HCT116 (cell line): ENCODE results near the gene RNF150. TPM values are rescaled to one million over a fixed set of nuclear protein-coding genes. Genes with fewer than 3 reads are reported as not detected.

Experiments used
- ATAC-seq: fragments of 200-7000 bp; cut with Tn5 transposase; 2 replicates; pipeline ENCODE4 v1.9.1; 2020; ENCODE audit warnings: mild to moderate bottlenecking, moderate library complexity
- BruUV-seq: library from RNA; stranded (reverse); fragments of 400-500 nt; replicated peaks from 2 replicates; lab custom pipeline; 2021; lab: Mats Ljungman, UMichigan
- CTCF ChIA-PET: fragments of 300-600 bp; sonication (Branson Sonifier 250); formaldehyde crosslinking; loops from one replicate; lab custom pipeline; 2021; ENCODE audit warnings: antibody characterized with exemption; lab: Charles Lee
- POLR2A ChIA-PET: fragments of 300-600, 350-600 bp; sonication (Branson Sonifier 250); formaldehyde crosslinking; loops from one replicate; lab custom pipeline; 2021; ENCODE audit warnings: antibody characterized with exemption; lab: Charles Lee
- RAD21 ChIA-PET, 2 experiments: fragments of 300-600 bp; sonication (Branson Sonifier 250); formaldehyde crosslinking; loops; one replicate each; lab custom pipeline; 2023; ENCODE audit warnings: low total read pairs in 2 of 2; ENCODE audit not compliant: uncharacterized antibody in 2 of 2, unreplicated experiment in 2 of 2, low non-redundant PET in 1 of 2; lab: Charles Lee
- DNase-seq: peaks from one replicate; pipeline ENCODE4 v3.0.0-alpha.2; 2010; ENCODE audit warnings: low read depth, low spot score
- H2AFZ ChIP-seq: fragments of 200-600 bp; shearing (Covaris generic), sonication (generic); 2 replicates; pipeline ENCODE4 v1.6.1; 2017; ENCODE audit warnings: low read depth, mixed run types, mixed read lengths, antibody characterized with exemption, low read length; ENCODE audit not compliant: poor library complexity, severe bottlenecking
- H3K27ac ChIP-seq: 2 replicates; pipeline ENCODE4 v1.5.1; 2012; ENCODE audit warnings: low read depth, low read length
- H3K27me3 ChIP-seq: fragments of 200-600 bp; sonication (generic); 2 replicates; pipeline ENCODE4 v1.6.1; 2016; ENCODE audit warnings: mixed run types, low read length, mixed read lengths; ENCODE audit not compliant: insufficient read depth
- H3K36me3 ChIP-seq, 2 experiments: fragments of 200-500 bp in 1 of 2; fragments of 200-600 bp in 1 of 2; sonication (Bioruptor generic) in 1 of 2; sonication (generic) in 1 of 2; 2 replicates each; pipeline versions ENCODE4 v1.5.1 to v1.6.1; 2014 to 2016; ENCODE audit warnings: low read length in 2 of 2, inconsistent platforms in 1 of 2, mixed read lengths in 1 of 2, mixed run types in 1 of 2; ENCODE audit not compliant: insufficient read depth in 2 of 2, control insufficient read depth in 1 of 2
- H3K4me1 ChIP-seq, 2 experiments: fragments of 200-600 bp in 1 of 2; sonication (generic) in 1 of 2; 2 replicates each; pipeline versions ENCODE4 v1.5.1 to v1.6.1; 2012 to 2017; ENCODE audit warnings: low read length in 2 of 2, inconsistent platforms in 1 of 2, mild to moderate bottlenecking in 1 of 2, mixed read lengths in 1 of 2, mixed run types in 1 of 2, moderate library complexity in 1 of 2; ENCODE audit not compliant: insufficient read depth in 2 of 2, control insufficient read depth in 1 of 2
- H3K4me2 ChIP-seq: fragments of 200-600 bp; sonication (generic); 2 replicates; pipeline ENCODE4 v1.6.1; 2017; ENCODE audit warnings: mixed run types, low read length, mixed read lengths
- H3K4me3 ChIP-seq, 2 experiments: fragments of 200-600 bp in 1 of 2; sonication (generic) in 1 of 2; replicated peaks in 1 of 2; 2 replicates each; pipeline ENCODE4 v1.5.1; 2011 to 2016; ENCODE audit warnings: low read length in 2 of 2, control low read depth in 1 of 2, low read depth in 1 of 2, mild to moderate bottlenecking in 1 of 2, mixed read lengths in 1 of 2, mixed run types in 1 of 2
- H3K79me2 ChIP-seq: fragments of 200-600 bp; sonication (generic); 2 replicates; pipeline ENCODE4 v1.6.1; 2017; ENCODE audit warnings: mild to moderate bottlenecking, mixed run types, low read length, moderate library complexity, mixed read lengths; ENCODE audit not compliant: insufficient read depth
- H3K9ac ChIP-seq: fragments of 200-600 bp; sonication (generic); 2 replicates; pipeline ENCODE4 v1.6.1; 2016; ENCODE audit warnings: low read length, mixed read lengths
- H3K9me2 ChIP-seq: fragments of 200-600 bp; sonication (generic), shearing (Covaris generic); 2 replicates; pipeline ENCODE4 v1.6.1; 2017; ENCODE audit warnings: mixed run types, mild to moderate bottlenecking, moderate library complexity; ENCODE audit not compliant: insufficient read depth
- H3K9me3 ChIP-seq, 2 experiments: fragments of 200-500 bp in 1 of 2; fragments of 200-600 bp in 1 of 2; sonication (Bioruptor generic) in 1 of 2; sonication (generic) in 1 of 2; 2 replicates each; pipeline ENCODE4 v1.6.1; 2014 to 2017; ENCODE audit warnings: low read length in 2 of 2, mixed read lengths in 2 of 2, inconsistent platforms in 1 of 2, low read depth in 1 of 2, mild to moderate bottlenecking in 1 of 2, mixed run types in 1 of 2, moderate library complexity in 1 of 2; ENCODE audit not compliant: control insufficient read depth in 1 of 2, insufficient read depth in 1 of 2
- H4K20me1 ChIP-seq: fragments of 200-600 bp; sonication (generic), shearing (Covaris generic); 2 replicates; pipeline ENCODE4 v1.6.1; 2017; ENCODE audit warnings: mixed run types, mild to moderate bottlenecking, moderate library complexity; ENCODE audit not compliant: insufficient read depth
- ATF3 ChIP-seq: IDR thresholded peaks from 2 replicates; pipeline ENCODE4 v1.6.1; 2012
- CBX3 ChIP-seq: IDR thresholded peaks from 2 replicates; pipeline ENCODE4 v1.6.1; 2012; ENCODE audit warnings: low read depth
- CEBPB ChIP-seq: IDR thresholded peaks from 2 replicates; pipeline ENCODE4 v1.6.1; 2012; ENCODE audit warnings: low read depth
- CTCF ChIP-seq, 3 experiments: fragments of 200-600 bp in 1 of 3; sonication (generic) in 1 of 3; IDR thresholded peaks in 2 of 3; conservative IDR thresholded peaks in 1 of 3; 2 replicates each; pipeline ENCODE4 v1.5.1; 2012 to 2017; ENCODE audit warnings: low read depth in 2 of 3, low read length in 2 of 3, antibody characterized with exemption in 1 of 3, borderline replicate concordance in 1 of 3, control low read depth in 1 of 3, mild to moderate bottlenecking in 1 of 3, mixed read lengths in 1 of 3, mixed run types in 1 of 3, moderate library complexity in 1 of 3; ENCODE audit not compliant: insufficient read depth in 1 of 3
- EGR1 ChIP-seq: IDR thresholded peaks from 2 replicates; pipeline ENCODE4 v1.6.1; 2012; ENCODE audit warnings: low read depth
- ELF1 ChIP-seq: IDR thresholded peaks from 2 replicates; pipeline ENCODE4 v1.6.1; 2012; ENCODE audit warnings: low read depth, borderline replicate concordance
- EZH2phosphoT487 ChIP-seq: fragments of 200-600 bp; IDR thresholded peaks from 2 replicates; pipeline ENCODE4 v1.6.1; 2018; ENCODE audit warnings: antibody characterized with exemption, borderline replicate concordance
- FOSL1 ChIP-seq: IDR thresholded peaks from 2 replicates; pipeline ENCODE4 v1.6.1; 2012; ENCODE audit warnings: low read depth
- JUND ChIP-seq: IDR thresholded peaks from 2 replicates; pipeline ENCODE4 v1.6.1; 2012
- MAX ChIP-seq: IDR thresholded peaks from 2 replicates; pipeline ENCODE4 v1.6.1; 2012
- POLR2A ChIP-seq: IDR thresholded peaks from 2 replicates; pipeline ENCODE4 v1.7.0; 2011; ENCODE audit warnings: borderline replicate concordance; ENCODE audit not compliant: insufficient read depth, insufficient read length; ENCODE audit errors: extremely low read depth
- POLR2AphosphoS5 ChIP-seq: IDR thresholded peaks from 2 replicates; pipeline ENCODE4 v1.6.1; 2011; ENCODE audit warnings: mild to moderate bottlenecking, low read depth, low read length, moderate library complexity
- RAD21 ChIP-seq: IDR thresholded peaks from 2 replicates; pipeline ENCODE4 v1.6.1; 2012; ENCODE audit warnings: low read depth, mild to moderate bottlenecking
- SP1 ChIP-seq: IDR thresholded peaks from 2 replicates; pipeline ENCODE4 v1.6.1; 2012; ENCODE audit warnings: low read depth
- SRF ChIP-seq: IDR thresholded peaks from 2 replicates; pipeline ENCODE4 v1.6.1; 2012; ENCODE audit warnings: low read depth
- TCF7L2 ChIP-seq: IDR thresholded peaks from 2 replicates; pipeline ENCODE4 v1.7.0; 2011; ENCODE audit warnings: borderline replicate concordance, inconsistent platforms; ENCODE audit not compliant: insufficient read depth, insufficient read length; ENCODE audit errors: extremely low read depth
- YY1 ChIP-seq: IDR thresholded peaks from 2 replicates; pipeline ENCODE4 v1.6.1; 2011; ENCODE audit warnings: low read length, low read depth, moderate library complexity, mild to moderate bottlenecking; ENCODE audit not compliant: insufficient replicate concordance; ENCODE audit errors: extremely low read depth
- ZFX ChIP-seq: fragments of 450-650 bp; IDR thresholded peaks from 2 replicates; pipeline ENCODE4 v1.6.1; 2017
- intact Hi-C: fragments of 100-400 bp; cut with micrococcal nuclease; formaldehyde crosslinking; loops from 2 replicates; pipeline ENCODE4 v1.10.0; 2022
- total RNA-seq: library from RNA; stranded (reverse); gene quantifications from one replicate; pipeline ENCODE4 v1.2.1, GENCODE V29; 2021; ENCODE audit not compliant: unreplicated experiment
- TF ChIP-seq, protein P1 (sequence below): IDR thresholded peaks from 2 replicates; pipeline ENCODE4 v1.6.1; 2011; ENCODE audit warnings: mild to moderate bottlenecking, low read length, moderate library complexity; ENCODE audit not compliant: insufficient replicate concordance; ENCODE audit errors: extremely low read depth
- TF ChIP-seq, protein P2 (sequence below): IDR thresholded peaks from 2 replicates; pipeline ENCODE4 v1.6.1; 2012; ENCODE audit warnings: low read depth

Gene RNF150
- total RNA-seq, 1 experiment from 2014 or later, result 0.07 TPM

DNA sequence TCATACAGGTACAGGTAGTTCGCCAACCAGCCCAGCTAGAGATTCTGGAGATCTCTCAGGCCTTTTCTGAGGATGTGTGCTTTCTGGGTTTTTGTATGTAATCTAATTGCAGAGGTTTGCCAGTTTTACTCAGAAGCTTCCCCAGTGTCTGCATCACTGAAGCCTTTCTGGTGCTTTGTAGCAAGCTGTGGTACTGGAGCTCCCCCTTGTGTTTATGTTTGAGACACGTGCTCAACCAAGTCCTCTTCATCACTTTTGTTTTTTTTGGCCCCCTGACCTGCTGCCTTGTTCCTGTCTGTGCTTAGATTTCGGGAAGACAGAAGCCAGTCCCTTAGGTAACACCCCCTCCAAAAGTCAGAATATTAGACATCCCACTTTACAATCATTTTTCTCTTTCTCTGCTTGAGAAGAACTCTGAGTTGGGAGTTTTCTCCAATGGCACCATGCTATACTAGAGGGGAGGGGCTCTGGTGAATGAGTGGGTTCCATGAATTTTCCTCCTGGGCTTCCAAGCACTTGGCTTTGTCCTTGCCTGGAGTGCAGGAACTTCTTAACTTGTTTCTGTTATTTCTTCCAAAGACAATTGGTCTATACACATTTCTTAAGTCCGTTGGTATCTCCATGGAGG lies 248.7 kb downstream of the RNF150 start:
- H3K4me2 ChIP-seq, result no peak overlapping the region
- ATAC-seq, result peak; percentile 96
- no peaks in the 10 kb centered on the region for H3K9me3 ChIP-seq
- H3K4me3 ChIP-seq, result no peak overlapping the region
- ChIA-PET POLR2A (no interaction called here), CTCF (interaction anchor here (0.7 to 1.9 kb wide), 9 partner anchors 9 to 554 kb away, joined by 3 to 10 read pairs (median 6); no protein-coding TSS in a partner anchor), RAD21 (no interaction called here)
- peak; percentile 71 for DNase-seq
- H3K79me2 ChIP-seq, result no peaks in the 10 kb centered on the region
- BruUV-seq, result no TSS peak
- H3K27me3 ChIP-seq, result peaks cover 4% of the 10 kb centered on the region; the same call in 1 of the 2 replicates
- no peak overlapping the region for H3K9ac ChIP-seq
- H3K9me2 ChIP-seq, result no peaks in the 10 kb centered on the region
- no peaks in the 10 kb centered on the region for H3K36me3 ChIP-seq
- no peaks in the 10 kb centered on the region for H3K4me1 ChIP-seq
- H3K27ac ChIP-seq, result no peak overlapping the region
- intact Hi-C loops, result loop anchor here (1.0 kb wide), 1 partner anchor 23 kb away; no protein-coding TSS in a partner anchor
- peak overlapping the region; percentile 83 for H2AFZ ChIP-seq
- no peaks in the 10 kb centered on the region for H4K20me1 ChIP-seq
- no peak for TF ChIP-seq EZH2phosphoT487
- TF ChIP-seq ELF1, result no peak
- no peak for TF ChIP-seq POLR2A
- TF ChIP-seq ZFX, result no peak
- no peak for TF ChIP-seq FOSL1
- no peak for TF ChIP-seq TCF7L2
- TF ChIP-seq CTCF (IDR thresholded peaks at IDR 0.05 in 2 of 3, conservative IDR thresholded peaks at IDR 0.05 in 1 of 3; ENCODE audit: borderline replicate concordance in 1 of 3, insufficient read depth in 1 of 3, low read depth in 2 of 3, low read length in 2 of 3), result peak; percentile 72 to 80 (median 78)
- TF ChIP-seq, protein P1, sequence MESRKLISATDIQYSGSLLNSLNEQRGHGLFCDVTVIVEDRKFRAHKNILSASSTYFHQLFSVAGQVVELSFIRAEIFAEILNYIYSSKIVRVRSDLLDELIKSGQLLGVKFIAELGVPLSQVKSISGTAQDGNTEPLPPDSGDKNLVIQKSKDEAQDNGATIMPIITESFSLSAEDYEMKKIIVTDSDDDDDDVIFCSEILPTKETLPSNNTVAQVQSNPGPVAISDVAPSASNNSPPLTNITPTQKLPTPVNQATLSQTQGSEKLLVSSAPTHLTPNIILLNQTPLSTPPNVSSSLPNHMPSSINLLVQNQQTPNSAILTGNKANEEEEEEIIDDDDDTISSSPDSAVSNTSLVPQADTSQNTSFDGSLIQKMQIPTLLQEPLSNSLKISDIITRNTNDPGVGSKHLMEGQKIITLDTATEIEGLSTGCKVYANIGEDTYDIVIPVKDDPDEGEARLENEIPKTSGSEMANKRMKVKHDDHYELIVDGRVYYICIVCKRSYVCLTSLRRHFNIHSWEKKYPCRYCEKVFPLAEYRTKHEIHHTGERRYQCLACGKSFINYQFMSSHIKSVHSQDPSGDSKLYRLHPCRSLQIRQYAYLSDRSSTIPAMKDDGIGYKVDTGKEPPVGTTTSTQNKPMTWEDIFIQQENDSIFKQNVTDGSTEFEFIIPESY, result no peak
- TF ChIP-seq MAX, result peak; percentile 81
- TF ChIP-seq RAD21, result peak; percentile 89
- no peak; the same call in 1 of the 2 replicates for TF ChIP-seq CEBPB
- TF ChIP-seq YY1, result no peak
- no peak for TF ChIP-seq CBX3
- TF ChIP-seq JUND, result no peak
- no peak for TF ChIP-seq POLR2AphosphoS5
- TF ChIP-seq ATF3, result no peak
- TF ChIP-seq SP1, result no peak
- no peak for TF ChIP-seq SRF
- TF ChIP-seq, protein P2, sequence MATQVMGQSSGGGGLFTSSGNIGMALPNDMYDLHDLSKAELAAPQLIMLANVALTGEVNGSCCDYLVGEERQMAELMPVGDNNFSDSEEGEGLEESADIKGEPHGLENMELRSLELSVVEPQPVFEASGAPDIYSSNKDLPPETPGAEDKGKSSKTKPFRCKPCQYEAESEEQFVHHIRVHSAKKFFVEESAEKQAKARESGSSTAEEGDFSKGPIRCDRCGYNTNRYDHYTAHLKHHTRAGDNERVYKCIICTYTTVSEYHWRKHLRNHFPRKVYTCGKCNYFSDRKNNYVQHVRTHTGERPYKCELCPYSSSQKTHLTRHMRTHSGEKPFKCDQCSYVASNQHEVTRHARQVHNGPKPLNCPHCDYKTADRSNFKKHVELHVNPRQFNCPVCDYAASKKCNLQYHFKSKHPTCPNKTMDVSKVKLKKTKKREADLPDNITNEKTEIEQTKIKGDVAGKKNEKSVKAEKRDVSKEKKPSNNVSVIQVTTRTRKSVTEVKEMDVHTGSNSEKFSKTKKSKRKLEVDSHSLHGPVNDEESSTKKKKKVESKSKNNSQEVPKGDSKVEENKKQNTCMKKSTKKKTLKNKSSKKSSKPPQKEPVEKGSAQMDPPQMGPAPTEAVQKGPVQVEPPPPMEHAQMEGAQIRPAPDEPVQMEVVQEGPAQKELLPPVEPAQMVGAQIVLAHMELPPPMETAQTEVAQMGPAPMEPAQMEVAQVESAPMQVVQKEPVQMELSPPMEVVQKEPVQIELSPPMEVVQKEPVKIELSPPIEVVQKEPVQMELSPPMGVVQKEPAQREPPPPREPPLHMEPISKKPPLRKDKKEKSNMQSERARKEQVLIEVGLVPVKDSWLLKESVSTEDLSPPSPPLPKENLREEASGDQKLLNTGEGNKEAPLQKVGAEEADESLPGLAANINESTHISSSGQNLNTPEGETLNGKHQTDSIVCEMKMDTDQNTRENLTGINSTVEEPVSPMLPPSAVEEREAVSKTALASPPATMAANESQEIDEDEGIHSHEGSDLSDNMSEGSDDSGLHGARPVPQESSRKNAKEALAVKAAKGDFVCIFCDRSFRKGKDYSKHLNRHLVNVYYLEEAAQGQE, result no peak
- TF ChIP-seq EGR1, result no peak
